Loucy (cell line): Measurements from ENCODE around the gene TIGD3.

Source experiments
- EZH2phosphoT487 ChIP-seq: fragments of 200-600 bp; IDR thresholded peaks from 2 replicates; pipeline ENCODE4 v1.6.1; 2018; ENCODE audit warnings: antibody characterized with exemption, mild to moderate bottlenecking, moderate library complexity, borderline replicate concordance
- TF ChIP-seq, protein P1 (sequence below): fragments of 200-600 bp; sonication (generic); conservative IDR thresholded peaks from 2 replicates; pipeline ENCODE4 v1.5.1; 2014; ENCODE audit warnings: mild to moderate bottlenecking, antibody characterized with exemption, low read length

DNA sequence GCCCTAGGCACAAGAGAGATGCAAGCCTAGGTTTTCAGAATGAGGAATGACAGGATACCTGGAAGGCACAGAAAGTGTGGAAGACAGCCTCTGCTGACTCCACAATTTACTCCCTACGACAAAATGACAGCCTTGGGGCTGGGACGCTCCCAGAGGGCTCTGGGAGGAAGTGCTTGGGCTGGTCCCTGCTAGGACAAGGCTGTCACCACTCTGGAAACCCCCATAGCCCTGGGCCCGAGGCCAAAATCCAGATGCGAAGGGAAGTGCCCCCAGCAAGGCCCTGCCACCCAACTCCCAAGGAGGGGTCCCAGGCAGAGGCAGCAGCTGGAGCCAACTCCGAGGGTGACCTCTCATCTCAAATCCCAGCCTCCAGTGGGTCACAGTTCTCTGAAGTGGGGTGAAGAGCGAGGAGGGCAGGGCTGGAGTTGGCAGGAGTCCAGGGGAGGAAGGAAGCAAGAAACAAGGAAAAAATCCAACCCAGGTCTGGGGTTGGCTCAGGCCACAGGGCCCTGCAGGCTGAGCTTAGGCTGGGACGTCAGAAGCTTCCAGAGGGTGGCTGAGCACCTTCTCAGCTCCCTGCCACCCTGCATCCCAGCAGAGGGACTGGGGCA lies 46.2 kb upstream of the TIGD3 start:
- TF ChIP-seq, protein P1, sequence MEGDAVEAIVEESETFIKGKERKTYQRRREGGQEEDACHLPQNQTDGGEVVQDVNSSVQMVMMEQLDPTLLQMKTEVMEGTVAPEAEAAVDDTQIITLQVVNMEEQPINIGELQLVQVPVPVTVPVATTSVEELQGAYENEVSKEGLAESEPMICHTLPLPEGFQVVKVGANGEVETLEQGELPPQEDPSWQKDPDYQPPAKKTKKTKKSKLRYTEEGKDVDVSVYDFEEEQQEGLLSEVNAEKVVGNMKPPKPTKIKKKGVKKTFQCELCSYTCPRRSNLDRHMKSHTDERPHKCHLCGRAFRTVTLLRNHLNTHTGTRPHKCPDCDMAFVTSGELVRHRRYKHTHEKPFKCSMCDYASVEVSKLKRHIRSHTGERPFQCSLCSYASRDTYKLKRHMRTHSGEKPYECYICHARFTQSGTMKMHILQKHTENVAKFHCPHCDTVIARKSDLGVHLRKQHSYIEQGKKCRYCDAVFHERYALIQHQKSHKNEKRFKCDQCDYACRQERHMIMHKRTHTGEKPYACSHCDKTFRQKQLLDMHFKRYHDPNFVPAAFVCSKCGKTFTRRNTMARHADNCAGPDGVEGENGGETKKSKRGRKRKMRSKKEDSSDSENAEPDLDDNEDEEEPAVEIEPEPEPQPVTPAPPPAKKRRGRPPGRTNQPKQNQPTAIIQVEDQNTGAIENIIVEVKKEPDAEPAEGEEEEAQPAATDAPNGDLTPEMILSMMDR, result no peak
- TF ChIP-seq EZH2phosphoT487, result no peak
